LNCAP (cell line): ENCODE measurements around the gene PCDHB12.
A peak's percentile ranks its signal among the peaks of the same experiment; 100 is the strongest.

Source experiments
- CTCF ChIP-seq: fragments of 450-650 bp; IDR thresholded peaks from 2 replicates; pipeline ENCODE4 v1.5.1; 2017; ENCODE audit warnings: mild to moderate bottlenecking

Gene PCDHB12

GRCh38 chr5:141236516-141237313, 28.2 kb downstream of the PCDHB12 start:
- TF ChIP-seq CTCF: no peak

GRCh38 chr5:141241496-141241895, 33.0 kb downstream of the PCDHB12 start:
- TF ChIP-seq CTCF: no peak

- peak; percentile 58 for TF ChIP-seq CTCF
Measured at GRCh38 chr5:141245250-141245717, 36.8 kb downstream of the PCDHB12 start, which contains the start of gene PCDHB15. Gene PCDHB15, plus strand, starts transcription at chr5:141245395. Its CDS starts 184 bp downstream, at chr5:141245579.

GRCh38 chr5:141250576-141250975, 42.1 kb downstream of the PCDHB12 start:
- TF ChIP-seq CTCF: no peak

- TF ChIP-seq CTCF: no peak
Measured at GRCh38 chr5:141258464-141258863, 49.9 kb downstream of the PCDHB12 start.

GRCh38 chr5:141258948-141259347, 50.4 kb downstream of the PCDHB12 start:
- no peak for TF ChIP-seq CTCF

GRCh38 chr5:141260458-141261237, 52.1 kb downstream of the PCDHB12 start:
- no peak for TF ChIP-seq CTCF
